Brain microvascular endothelial cell (primary cell): ENCODE data around the gene MID1IP1.

Experiments
- DNase-seq: peaks from one replicate; pipeline ENCODE4 v3.0.0-alpha.2; 2020
- H3K27ac ChIP-seq: fragments of 250-450 bp; sonication (Bioruptor Pico); 2 replicates; pipeline ENCODE4 v1.5.1; 2020; ENCODE audit warnings: mild to moderate bottlenecking, moderate library complexity
- H3K27me3 ChIP-seq: fragments of 250-450 bp; sonication (Bioruptor Pico); replicated peaks from 2 replicates; pipeline ENCODE4 v1.5.1; 2020; ENCODE audit warnings: mild to moderate bottlenecking
- H3K36me3 ChIP-seq: fragments of 250-450 bp; sonication (Bioruptor Pico); replicated peaks from 2 replicates; pipeline ENCODE4 v1.5.1; 2020; ENCODE audit warnings: mild to moderate bottlenecking
- H3K4me3 ChIP-seq: 2 replicates; pipeline ENCODE4 v1.5.1; 2011; ENCODE audit warnings: low read depth, mild to moderate bottlenecking, control low read depth, low read length, moderate library complexity
- in situ Hi-C: cut with HindIII; loops from 2 replicates; pipeline ENCODE4 v1.10.0; 2017; ENCODE audit warnings: low sequenced_read_pairs, low pct_ligation_motif_present
- TF ChIP-seq, protein P1 (sequence below): IDR thresholded peaks from 2 replicates; pipeline ENCODE4 v1.5.1; 2011; ENCODE audit warnings: low read depth, mild to moderate bottlenecking, moderate library complexity, low read length, control low read depth, inconsistent platforms; ENCODE audit errors: missing control alignments

Gene MID1IP1

DNA sequence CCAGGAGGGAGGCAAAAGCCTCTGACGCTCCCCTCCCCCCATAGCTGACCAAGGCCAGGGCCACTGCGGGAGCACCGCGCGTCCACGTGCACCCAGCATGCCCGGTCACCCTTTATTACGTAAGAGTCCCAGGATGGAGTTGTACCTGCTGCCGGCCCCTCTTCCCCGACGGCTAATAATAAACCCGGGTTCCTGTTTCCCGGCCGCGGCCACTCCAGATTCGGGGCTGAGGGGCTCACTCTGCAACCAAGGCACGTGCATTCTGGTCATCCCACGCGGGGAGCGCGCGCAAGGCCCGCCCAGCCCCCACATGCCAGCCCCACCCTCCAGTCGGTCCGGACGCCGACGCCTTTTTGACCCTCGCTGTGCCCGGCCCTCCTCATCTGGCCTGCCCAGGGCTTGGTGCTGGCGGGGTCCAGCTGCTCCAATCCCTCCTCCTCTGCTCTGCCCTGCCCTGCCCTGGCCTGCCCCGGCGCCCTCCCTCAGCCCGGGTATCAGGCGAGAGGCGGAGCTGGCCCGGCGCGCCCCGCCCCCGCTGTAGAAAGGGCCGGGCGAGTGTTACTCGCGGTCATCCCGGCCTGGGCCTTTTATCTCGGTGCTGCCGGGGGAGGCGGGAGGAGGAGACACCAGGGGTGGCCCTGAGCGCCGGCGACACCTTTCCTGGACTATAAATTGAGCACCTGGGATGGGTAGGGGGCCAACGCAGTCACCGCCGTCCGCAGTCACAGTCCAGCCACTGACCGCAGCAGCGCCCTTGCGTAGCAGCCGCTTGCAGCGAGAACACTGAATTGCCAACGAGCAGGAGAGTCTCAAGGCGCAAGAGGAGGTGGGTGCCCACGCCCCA lies 2.6 kb downstream of the MID1IP1 start:
- in situ Hi-C loops: no loop called here
- Histone ChIP-seq H3K27ac (peak overlapping the region; percentile 90), H3K36me3 (no peaks in the 10 kb centered on the region), H3K4me3 (peak overlapping the region; percentile 73), H3K27me3 (no peaks in the 10 kb centered on the region)
- TF ChIP-seq, protein P1, sequence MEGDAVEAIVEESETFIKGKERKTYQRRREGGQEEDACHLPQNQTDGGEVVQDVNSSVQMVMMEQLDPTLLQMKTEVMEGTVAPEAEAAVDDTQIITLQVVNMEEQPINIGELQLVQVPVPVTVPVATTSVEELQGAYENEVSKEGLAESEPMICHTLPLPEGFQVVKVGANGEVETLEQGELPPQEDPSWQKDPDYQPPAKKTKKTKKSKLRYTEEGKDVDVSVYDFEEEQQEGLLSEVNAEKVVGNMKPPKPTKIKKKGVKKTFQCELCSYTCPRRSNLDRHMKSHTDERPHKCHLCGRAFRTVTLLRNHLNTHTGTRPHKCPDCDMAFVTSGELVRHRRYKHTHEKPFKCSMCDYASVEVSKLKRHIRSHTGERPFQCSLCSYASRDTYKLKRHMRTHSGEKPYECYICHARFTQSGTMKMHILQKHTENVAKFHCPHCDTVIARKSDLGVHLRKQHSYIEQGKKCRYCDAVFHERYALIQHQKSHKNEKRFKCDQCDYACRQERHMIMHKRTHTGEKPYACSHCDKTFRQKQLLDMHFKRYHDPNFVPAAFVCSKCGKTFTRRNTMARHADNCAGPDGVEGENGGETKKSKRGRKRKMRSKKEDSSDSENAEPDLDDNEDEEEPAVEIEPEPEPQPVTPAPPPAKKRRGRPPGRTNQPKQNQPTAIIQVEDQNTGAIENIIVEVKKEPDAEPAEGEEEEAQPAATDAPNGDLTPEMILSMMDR: no peak
- DNase-seq: no peak

DNA sequence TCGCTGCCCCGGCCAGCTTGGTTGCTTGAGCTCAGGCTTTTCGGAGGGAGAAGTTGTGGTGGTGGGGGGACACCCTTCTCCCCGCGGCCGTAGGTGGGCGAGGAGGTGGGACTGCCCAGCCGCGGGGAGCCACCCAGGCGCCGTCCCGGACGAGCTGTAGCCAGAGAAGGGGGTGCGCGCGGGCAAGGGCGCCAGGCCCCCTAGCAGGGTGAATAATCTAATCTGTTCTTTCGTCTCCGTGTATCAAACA lies 3.1 kb downstream of the MID1IP1 start:
- H3K27me3 ChIP-seq: no peaks in the 10 kb centered on the region
- peak overlapping the region; percentile 73 for H3K4me3 ChIP-seq
- no peak for DNase-seq
- H3K36me3 ChIP-seq: no peaks in the 10 kb centered on the region
- peak overlapping the region; percentile 90 for H3K27ac ChIP-seq
- TF ChIP-seq, protein P1: no peak
- in situ Hi-C loops: no loop called here

DNA sequence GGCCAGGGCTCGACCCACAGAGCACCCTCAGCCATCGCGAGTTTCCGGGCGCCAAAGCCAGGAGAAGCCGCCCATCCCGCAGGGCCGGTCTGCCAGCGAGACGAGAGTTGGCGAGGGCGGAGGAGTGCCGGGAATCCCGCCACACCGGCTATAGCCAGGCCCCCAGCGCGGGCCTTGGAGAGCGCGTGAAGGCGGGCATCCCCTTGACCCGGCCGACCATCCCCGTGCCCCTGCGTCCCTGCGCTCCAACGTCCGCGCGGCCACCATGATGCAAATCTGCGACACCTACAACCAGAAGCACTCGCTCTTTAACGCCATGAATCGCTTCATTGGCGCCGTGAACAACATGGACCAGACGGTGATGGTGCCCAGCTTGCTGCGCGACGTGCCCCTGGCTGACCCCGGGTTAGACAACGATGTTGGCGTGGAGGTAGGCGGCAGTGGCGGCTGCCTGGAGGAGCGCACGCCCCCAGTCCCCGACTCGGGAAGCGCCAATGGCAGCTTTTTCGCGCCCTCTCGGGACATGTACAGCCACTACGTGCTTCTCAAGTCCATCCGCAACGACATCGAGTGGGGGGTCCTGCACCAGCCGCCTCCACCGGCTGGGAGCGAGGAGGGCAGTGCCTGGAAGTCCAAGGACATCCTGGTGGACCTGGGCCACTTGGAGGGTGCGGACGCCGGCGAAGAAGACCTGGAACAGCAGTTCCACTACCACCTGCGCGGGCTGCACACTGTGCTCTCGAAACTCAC lies 3.6 kb downstream of the MID1IP1 start:
- peak overlapping the region; percentile 73 for H3K4me3 ChIP-seq
- TF ChIP-seq, protein P1: no peak
- peak overlapping the region; percentile 90 for H3K27ac ChIP-seq
- H3K27me3 ChIP-seq: no peaks in the 10 kb centered on the region
- in situ Hi-C loops: no loop called here
- no peak for DNase-seq
- H3K36me3 ChIP-seq: no peaks in the 10 kb centered on the region

DNA sequence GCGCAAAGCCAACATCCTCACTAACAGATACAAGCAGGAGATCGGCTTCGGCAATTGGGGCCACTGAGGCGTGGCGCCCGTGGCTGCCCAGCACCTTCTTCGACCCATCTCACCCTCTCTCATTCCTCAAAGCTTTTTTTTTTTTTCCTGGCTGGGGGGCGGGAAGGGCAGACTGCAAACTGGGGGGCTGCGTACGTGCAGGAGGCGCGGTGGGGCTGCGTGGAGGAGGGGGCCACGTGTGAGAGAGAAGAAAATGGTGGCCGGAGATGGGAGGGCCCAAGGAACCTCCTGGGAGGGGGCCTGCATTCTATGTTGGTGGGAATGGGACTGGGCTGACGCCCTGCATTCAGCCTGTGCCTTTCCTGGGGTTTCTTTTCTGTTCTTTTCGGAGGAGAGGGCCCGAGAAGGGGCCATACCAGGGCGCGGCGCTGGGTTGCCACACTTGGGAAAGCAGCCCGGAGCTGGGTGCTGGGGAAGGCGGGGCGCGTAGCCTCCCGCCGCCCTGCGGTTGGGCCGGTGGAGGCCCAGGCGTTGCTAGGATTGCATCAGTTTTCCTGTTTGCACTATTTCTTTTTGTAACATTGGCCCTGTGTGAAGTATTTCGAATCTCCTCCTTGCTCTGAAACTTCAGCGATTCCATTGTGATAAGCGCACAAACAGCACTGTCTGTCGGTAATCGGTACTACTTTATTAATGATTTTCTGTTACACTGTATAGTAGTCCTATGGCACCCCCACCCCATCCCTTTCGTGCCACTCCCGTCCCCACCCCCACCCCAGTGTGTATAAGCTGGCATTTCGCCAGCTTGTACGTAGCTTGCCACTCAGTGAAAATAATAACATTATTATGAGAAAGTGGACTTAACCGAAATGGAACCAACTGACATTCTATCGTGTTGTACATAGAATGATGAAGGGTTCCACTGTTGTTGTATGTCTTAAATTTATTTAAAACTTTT lies 4.5 kb downstream of the MID1IP1 start:
- DNase-seq: no peak
- Histone ChIP-seq H3K36me3 (no peaks in the 10 kb centered on the region), H3K4me3 (peak overlapping the region; percentile 73), H3K27ac (peak overlapping the region; percentile 90), H3K27me3 (no peaks in the 10 kb centered on the region)
- in situ Hi-C loops: no loop called here
- TF ChIP-seq, protein P1: no peak

DNA sequence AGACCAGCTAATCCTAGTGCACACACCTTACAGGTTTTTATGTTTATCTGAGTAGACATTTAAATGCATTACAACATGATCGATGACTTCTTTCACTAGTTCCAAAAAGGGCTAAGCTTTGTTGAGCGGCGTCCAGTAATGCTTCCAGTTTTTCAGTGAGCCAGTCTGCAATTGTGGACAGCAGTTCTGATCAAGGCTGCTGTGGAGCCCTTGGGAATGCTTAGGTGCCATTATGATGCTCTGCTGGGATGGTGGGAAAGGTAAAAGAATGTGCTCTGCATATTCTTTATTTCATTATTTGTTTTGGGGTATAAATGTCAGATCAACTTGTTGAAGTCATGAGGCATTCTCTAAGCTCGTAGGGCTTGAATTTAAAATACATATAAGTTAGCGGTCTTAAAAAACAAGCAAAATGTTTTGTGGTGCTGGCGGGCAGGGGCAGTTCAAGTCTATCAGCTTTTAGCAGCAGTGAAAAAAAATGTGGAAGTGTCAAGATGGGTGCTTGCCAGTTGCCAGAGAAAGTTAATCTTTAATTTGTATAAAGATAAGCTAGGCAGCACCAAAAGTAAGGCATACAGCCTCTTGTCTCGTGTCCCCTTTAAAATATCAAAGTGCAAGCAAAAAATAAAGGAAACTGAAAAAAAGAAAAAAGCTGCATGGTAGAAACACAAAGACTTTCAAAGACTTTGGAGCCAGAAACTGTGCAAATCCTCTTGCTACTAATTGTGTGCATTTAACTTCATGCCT lies 5.8 kb downstream of the MID1IP1 start:
- no peak for DNase-seq
- H3K4me3 ChIP-seq: peak overlapping the region; percentile 73
- TF ChIP-seq, protein P1: no peak
- H3K27me3 ChIP-seq: no peaks in the 10 kb centered on the region
- no peaks in the 10 kb centered on the region for H3K36me3 ChIP-seq
- in situ Hi-C loops: no loop called here
- no peak overlapping the region for H3K27ac ChIP-seq
